Heart right ventricle (tissue), 16 donors: ENCODE results near the gene TNS3. TPM values are rescaled to one million over a fixed set of nuclear protein-coding genes. Genes with fewer than 3 reads are reported as not detected.

Experiments used
- ATAC-seq, 8 donors: fragments of 200-7000 bp; cut with Tn5 transposase; one replicate each; pipeline ENCODE4 v1.9.1; 2020; ENCODE audit warnings: mild to moderate bottlenecking in 8 of 8, moderate library complexity in 8 of 8, moderate number of reproducible peaks in 1 of 8
- DNase-seq, 2 donors: peaks; one replicate each; pipeline ENCODE4 v3.0.0-alpha.2; 2020
- H3K27ac ChIP-seq, 10 donors: fragments of 200-600 bp; sonication (generic) in 2 of 10; one replicate each; pipeline versions ENCODE4 v1.5.0 to v1.8.0; 2020 to 2022; ENCODE audit warnings: mild to moderate bottlenecking in 3 of 10
- H3K27me3 ChIP-seq, 7 donors: fragments of 200-600 bp; one replicate each; pipeline ENCODE4 v1.8.0; 2021 to 2022; ENCODE audit warnings: mild to moderate bottlenecking in 2 of 7
- H3K36me3 ChIP-seq, 9 donors: fragments of 200-600 bp; sonication (generic) in 1 of 9; one replicate each; pipeline versions ENCODE4 v1.5.0 to v1.8.0; 2020 to 2022; ENCODE audit warnings: mild to moderate bottlenecking in 2 of 9
- H3K4me1 ChIP-seq, 9 donors: fragments of 200-600 bp; sonication (generic) in 1 of 9; one replicate each; pipeline versions ENCODE4 v1.5.0 to v1.8.0; 2020 to 2022; ENCODE audit warnings: mild to moderate bottlenecking in 4 of 9
- H3K4me3 ChIP-seq, 10 donors: fragments of 200-600 bp; sonication (generic) in 2 of 10; one replicate each; pipeline versions ENCODE4 v1.5.0 to v1.8.0; 2020 to 2022; ENCODE audit warnings: mild to moderate bottlenecking in 7 of 10, moderate library complexity in 2 of 10
- H3K9me3 ChIP-seq, 11 donors: fragments of 200-600 bp in 10 of 11; sonication (generic) in 2 of 11; one replicate each; pipeline versions ENCODE4 v1.5.0 to v1.8.0; 2013 to 2022; ENCODE audit warnings: mild to moderate bottlenecking in 2 of 11, control low read depth in 1 of 11, moderate library complexity in 1 of 11
- CTCF ChIP-seq, 9 donors: fragments of 200-600 bp; sonication (generic) in 2 of 9; IDR thresholded peaks; one replicate each; pipeline versions ENCODE4 v1.5.0 to v1.8.0; 2021 to 2022; ENCODE audit warnings: antibody characterized with exemption in 9 of 9, mild to moderate bottlenecking in 5 of 9, moderate library complexity in 1 of 9
- WGBS, 2 donors: extraction: QIAGEN DNeasy Blood & Tissue Kit; methylation state at CpG; one replicate each; pipeline ENCODE4 v1.1.7; 2013; ENCODE audit warnings: inconsistent platforms in 1 of 2; 5-methylcytosine and 5-hydroxymethylcytosine counted together
- intact Hi-C, 10 donors: fragments of 100-400 bp; cut with DNase I; formaldehyde crosslinking; loops; one replicate each; pipeline versions ENCODE4 v1.11.1 to v1.14.2; 2022
- polyA plus RNA-seq, 2 donors: library from polyadenylated mRNA; stranded (reverse); fragments of 200-250 nt; gene quantifications; one replicate each; pipeline ENCODE4 v1.2.3, GENCODE V29; 2013
- total RNA-seq, 10 donors: library from RNA; stranded (reverse); fragmentation: NEBNext Ultra II Directional in 3 of 10; extraction: Animal tissue kit (Norgen Biotek cat#: 25700) in 3 of 10; gene quantifications; one replicate each; pipeline versions ENCODE4 v1.2.1 to v1.2.4, GENCODE V29; 2021 to 2023
- donor health status: Arrhythmogenic right ventricular cardiomyopathy.
- donor health status: ischemic (EF 13 %, LVEDD 7.1; RV severe dilation, severe dysfunction).
- donor health status: healthy with polysubstance abuse.
- donor health status: DM: no; HTN: yes; CAD: no.
- donor health status: DM: no; HTN: no; CAD: no.
- donor health status: ischemic (EF 25% LVEDD 6.9; RV normal size, moderate dysfunction).
- donor health status: ischemic (EF 25% LVEDD 5.7; RV mildly dilated, moderate dysfunction).
- donor health status: healthy.
- donor health status: DM: yes; HTN: yes; CAD: no.
- donor health status: Ischemic cardiomyopathy.
- donor health status: ischemic (EF 35%, LVEDD 5.7; RV mildly dilated, moderate dysfunction).
- donor health status: nonischemic (EF 11% LVEDD 7.7; RV severe dilation, severe dysfunction).
- donor health status: DM: yes; HTN: yes; CAD: no.
- donor health status: PGD.
- donor health status: ischemic (EF 29% LVEDD 5.4; RV normal size, mild dysfunction).
- donor health status: nonischemic (EF 23%, LVEDD 6.1; RV moderate dilation, normal function).

The TNS3 gene
- total and polyA plus RNA-seq, 12 donors, result 6.7 to 74.2 (median 34.0) TPM

GRCh38 chr7:47271749-47272148 is 310.2 kb downstream of the TNS3 start:
- Histone ChIP-seq H3K27ac (no peak overlapping the region), H3K36me3 (peaks cover 0 to 15% (median 0%) of the 10 kb centered on the region in 9 donors), H3K9me3 (peaks cover 0 to 28% (median 0%) of the 10 kb centered on the region in 11 donors), H3K4me3 (no peak overlapping the region), H3K4me1 (peaks cover 0 to 3% (median 0%) of the 10 kb centered on the region in 9 donors), H3K27me3 (no peaks in the 10 kb centered on the region)
- no peak for TF ChIP-seq CTCF (IDR thresholded peaks at IDR 0.05)
- DNase-seq (no peak), ATAC-seq (no peak)
- intact Hi-C loops, result loop anchor here in 4 of 10 donors (2.0 to 10.0 kb wide), 4 partner anchors 63 to 157 kb away; no protein-coding TSS in a partner anchor
- 88 to 91% methylated on average over 3 of the region's 3 CpGs for WGBS, 2 donors

- peaks cover 0 to 28% (median 0%) of the 10 kb centered on the region in 11 donors for H3K9me3 ChIP-seq
- no peak overlapping the region for H3K27ac ChIP-seq
- WGBS, 2 donors, result 95 to 98% methylated on average over 7 of the region's 7 CpGs
- H3K36me3 ChIP-seq, result no peaks in the 10 kb centered on the region
- no peak overlapping the region for H3K4me3 ChIP-seq
- no peak for TF ChIP-seq CTCF (IDR thresholded peaks at IDR 0.05)
- no peaks in the 10 kb centered on the region for H3K27me3 ChIP-seq
- ATAC-seq (no peak), DNase-seq (no peak)
- intact Hi-C loops, result loop anchor here (5.0 to 10.0 kb wide), 9 partner anchors 68 to 698 kb away; partner anchors contain the start of gene TNS3 (in 1 of the 10)
- peaks cover 0 to 14% (median 4%) of the 10 kb centered on the region in 9 donors for H3K4me1 ChIP-seq
These were observed 312.8 kb downstream of the TNS3 start for GRCh38 chr7:47268851-47269836.

GRCh38 chr7:47267346-47267745 is 314.6 kb downstream of the TNS3 start:
- no peak overlapping the region for H3K27ac ChIP-seq
- peak in 1 of 8 donors; percentile 11 for ATAC-seq
- WGBS, 2 donors, result 84 to 88% methylated on average over 7 of the region's 7 CpGs
- H3K27me3 ChIP-seq, result no peaks in the 10 kb centered on the region
- intact Hi-C loops, result loop anchor here (2.0 to 10.0 kb wide), 10 partner anchors 70 to 700 kb away; partner anchors contain the start of gene TNS3 (in 1 of the 10)
- no peak for TF ChIP-seq CTCF (IDR thresholded peaks at IDR 0.05)
- no peak overlapping the region for H3K4me3 ChIP-seq
- DNase-seq, result no peak
- H3K9me3 ChIP-seq, result peaks cover 0 to 28% (median 0%) of the 10 kb centered on the region in 11 donors
- H3K4me1 ChIP-seq, result peaks cover 0 to 14% (median 4%) of the 10 kb centered on the region in 9 donors
- H3K36me3 ChIP-seq, result no peaks in the 10 kb centered on the region

- Histone ChIP-seq H3K4me1 (peaks cover 0 to 14% (median 4%) of the 10 kb centered on the region in 9 donors), H3K36me3 (no peaks in the 10 kb centered on the region), H3K27me3 (no peaks in the 10 kb centered on the region), H3K27ac (peak overlapping the region in 1 of 10 donors; percentile 13), H3K4me3 (no peak overlapping the region), H3K9me3 (peaks cover 0 to 28% (median 0%) of the 10 kb centered on the region in 11 donors)
- peak in 6 of 8 donors; percentile 10 to 43 (median 18) for ATAC-seq
- DNase-seq, result no peak
- intact Hi-C loops, result loop anchor here (1.0 to 10.0 kb wide), 11 partner anchors 71 to 701 kb away; partner anchors contain the start of gene TNS3 (in 1 of the 10)
- 78 to 90% methylated on average over 6 of the region's 6 CpGs for WGBS, 2 donors
- no peak for TF ChIP-seq CTCF (IDR thresholded peaks at IDR 0.05)
These were observed 315.1 kb downstream of the TNS3 start for GRCh38 chr7:47266799-47267198.
